HepG2 (cell line): ENCODE data around the gene RAB6A. TPM values are rescaled to one million over a fixed set of nuclear protein-coding genes. Genes with fewer than 3 reads are reported as not detected.

ENCODE experiments used
- ATAC-seq: fragments of 200-7000 bp; cut with Tn5 transposase; 3 replicates; pipeline ENCODE4 v1.9.1; 2020; ENCODE audit warnings: mild to moderate bottlenecking, moderate library complexity
- BruUV-seq: library from RNA; stranded (reverse); fragments of 400-500 nt; replicated peaks from 2 replicates; lab custom pipeline; 2021; lab: Mats Ljungman, UMichigan
- CTCF ChIA-PET: fragments of 300-600 bp; formaldehyde crosslinking; extraction: SDS; loops from one replicate; lab custom pipeline; 2021; ENCODE audit warnings: low total read pairs, inconsistent platforms, low intra/inter-chr PET ratio; lab: Yijun Ruan, JAX
- POLR2A ChIA-PET: fragments of 350-600 bp; sonication (Branson Sonifier 250); formaldehyde crosslinking; loops from one replicate; lab custom pipeline; 2020; ENCODE audit warnings: antibody characterized with exemption, inconsistent platforms; lab: Yijun Ruan, JAX
- DNase-seq: peaks from one replicate; pipeline ENCODE4 v3.0.0-alpha.2; 2015; ENCODE audit warnings: low spot score
- FAIRE-seq: peaks from 3 replicates; lab custom pipeline; 2011; peaks lifted over from hg19 to GRCh38; lab: Jason Lieb, UNC
- H2AFZ ChIP-seq: one replicate; pipeline ENCODE4 v1.6.1; 2011; ENCODE audit warnings: low read length, inconsistent platforms
- H3K27ac ChIP-seq: fragments of 300-600 bp; 3 replicates; pipeline ENCODE4 v1.8.0; 2011; ENCODE audit warnings: mixed run types, mild to moderate bottlenecking, mixed read lengths, low read length, inconsistent platforms; ENCODE audit not compliant: insufficient read depth; ENCODE audit errors: extremely low read length
- H3K27me3 ChIP-seq, 2 experiments: fragments of 200-600 bp in 1 of 2; 2 replicates in 1 of 2; 3 replicates in 1 of 2; pipeline versions ENCODE4 v1.6.0 to v1.8.0; 2011; ENCODE audit warnings: low read length in 2 of 2, mild to moderate bottlenecking in 2 of 2, moderate library complexity in 2 of 2, inconsistent platforms in 1 of 2; ENCODE audit not compliant: insufficient read depth in 2 of 2, control insufficient read depth in 1 of 2
- H3K36me3 ChIP-seq, 2 experiments: fragments of 200-600 bp in 1 of 2; replicated peaks in 1 of 2; 2 replicates in 1 of 2; 3 replicates in 1 of 2; pipeline versions ENCODE4 v1.5.1 to v1.8.0; 2011; ENCODE audit warnings: low read length in 2 of 2, inconsistent platforms in 1 of 2; ENCODE audit not compliant: insufficient read depth in 2 of 2, control insufficient read depth in 1 of 2
- H3K4me1 ChIP-seq: 2 replicates; pipeline ENCODE4 v1.5.1; 2012; ENCODE audit warnings: low read length, inconsistent platforms; ENCODE audit not compliant: insufficient read depth
- H3K4me2 ChIP-seq: 2 replicates; pipeline ENCODE4 v1.6.0; 2011; ENCODE audit warnings: low read depth, low read length, inconsistent platforms
- H3K4me3 ChIP-seq, 3 experiments: fragments of 200-600 bp in 1 of 3; sonication (generic), shearing (Covaris generic) in 1 of 3; replicated peaks in 1 of 3; 2 replicates each; pipeline ENCODE4 v1.5.1; 2011 to 2016; ENCODE audit warnings: low read length in 3 of 3, inconsistent platforms in 2 of 3, low read depth in 2 of 3, mild to moderate bottlenecking in 2 of 3, control low read depth in 1 of 3, mixed read lengths in 1 of 3; ENCODE audit not compliant: insufficient read depth in 1 of 3
- H3K79me2 ChIP-seq: one replicate; pipeline ENCODE4 v1.6.1; 2011; ENCODE audit warnings: low read length, inconsistent platforms; ENCODE audit not compliant: insufficient read depth
- H3K9ac ChIP-seq: 2 replicates; pipeline ENCODE4 v1.6.0; 2011; ENCODE audit warnings: mild to moderate bottlenecking, low read depth, low read length, inconsistent platforms; ENCODE audit not compliant: insufficient read depth
- H3K9me3 ChIP-seq: 2 replicates; pipeline ENCODE4 v1.5.1; 2012; ENCODE audit warnings: mild to moderate bottlenecking, low read length
- H4K20me1 ChIP-seq: 2 replicates; pipeline ENCODE4 v1.6.0; 2011; ENCODE audit warnings: inconsistent platforms, mild to moderate bottlenecking, low read length, moderate library complexity; ENCODE audit not compliant: insufficient read depth
- AHR ChIP-seq: IDR thresholded peaks from 2 replicates; pipeline ENCODE4 v1.6.1; 2018; ENCODE audit warnings: missing genetic modification reagents, missing compliant biosample characterization
- CCAR2 ChIP-seq: fragments of 200-400 bp; formaldehyde crosslinking; optimal IDR thresholded peaks from 2 replicates; pipeline ENCODE3; 2018; ENCODE audit warnings: low read depth, mild to moderate bottlenecking, low read length, moderate library complexity
- CEBPG ChIP-seq: IDR thresholded peaks from 2 replicates; pipeline ENCODE4 v1.6.1; 2016
- ETV6 ChIP-seq: sonication (generic); formaldehyde crosslinking; conservative IDR thresholded peaks from 2 replicates; pipeline ENCODE4 v1.4.0; 2020; ENCODE audit warnings: missing genetic modification reagents
- HHEX ChIP-seq: IDR thresholded peaks from 2 replicates; pipeline ENCODE4 v1.6.1; 2016; ENCODE audit warnings: control low read depth
- KMT2B ChIP-seq: IDR thresholded peaks from 2 replicates; pipeline ENCODE4 v1.6.1; 2016; ENCODE audit warnings: missing genetic modification reagents, missing compliant biosample characterization
- MBD4 ChIP-seq: IDR thresholded peaks from 2 replicates; pipeline ENCODE4 v1.6.1; 2012; ENCODE audit warnings: low read length, inconsistent platforms, borderline replicate concordance
- SNAPC5 ChIP-seq: sonication (generic); formaldehyde crosslinking; IDR thresholded peaks from 2 replicates; pipeline ENCODE4 v1.8.1; 2023; ENCODE audit warnings: mild to moderate bottlenecking, missing genetic modification reagents, borderline replicate concordance
- YY1 ChIP-seq: IDR thresholded peaks from 2 replicates; pipeline ENCODE4 v1.6.1; 2011; ENCODE audit warnings: low read length, low read depth, moderate library complexity, mild to moderate bottlenecking; ENCODE audit not compliant: insufficient read depth, insufficient replicate concordance
- ZNF407 ChIP-seq: sonication (generic); formaldehyde crosslinking; IDR thresholded peaks from one replicate; pipeline ENCODE4 v1.5.1; 2020; ENCODE audit warnings: mild to moderate bottlenecking, missing genetic modification reagents; ENCODE audit errors: not compliant biosample characterization
- ZSCAN30 ChIP-seq: sonication (generic); formaldehyde crosslinking; IDR thresholded peaks from 2 replicates; pipeline ENCODE4 v1.5.0; 2020; ENCODE audit warnings: mild to moderate bottlenecking, missing genetic modification reagents
- WGBS: methylation state at CpG from one replicate; pipeline ENCODE4 v1.1.6; 2017; ENCODE audit warnings: low lambda C conversion rate; 5-methylcytosine and 5-hydroxymethylcytosine counted together
- in situ Hi-C: cut with HindIII; loops from 2 replicates; pipeline ENCODE4 v1.10.0; 2017; ENCODE audit warnings: low pct_unique_long_range_greater_than_20kb; ENCODE audit not compliant: extremely low pct_ligation_motif_present
- intact Hi-C: fragments of 100-400 bp; cut with micrococcal nuclease; formaldehyde crosslinking; loops from one replicate; pipeline ENCODE4 v1.10.0; 2022; ENCODE audit not compliant: unreplicated experiment
- polyA plus RNA-seq, 8 experiments: library from polyadenylated mRNA; depleted of rRNA in 3 of 8; stranded (reverse) in 7 of 8; unstranded in 1 of 8; fragments of >200 nt; fragmentation: Illumina TruSeq in 4 of 8; extraction: Trizol in 4 of 8; gene quantifications; 2 replicates each; pipeline versions ENCODE4 v1.2.1 to v1.2.3, GENCODE V29; 2011 to 2016; ENCODE audit warnings: low read depth in 4 of 8, missing spikeins in 1 of 8, mixed read lengths in 1 of 8; ENCODE audit not compliant: insufficient read depth in 1 of 8
- total RNA-seq, 5 experiments: library from RNA; depleted of rRNA; stranded (reverse); fragments of >200 nt; fragmentation: Illumina TruSeq; extraction: Trizol; gene quantifications; 2 replicates each; pipeline ENCODE4 v1.2.3, GENCODE V29; 2016; ENCODE audit warnings: low read depth in 1 of 5

RAB6A gene
- total and polyA plus RNA-seq, 2 of the 13 experiments (the other 11 are each of a cell fraction or from before 2014, with no cell fraction given) = 74.3 to 121 TPM

GRCh38 chr11:73715541-73715940, 45.3 kb downstream of the RAB6A start:
- 97% methylated on average over 2 of the region's 2 CpGs for WGBS
- H2AFZ ChIP-seq = no peak overlapping the region
- peaks cover 2% of the 10 kb centered on the region for H3K79me2 ChIP-seq
- H3K36me3 ChIP-seq = peaks cover 8 to 62% of the 10 kb centered on the region in 2 experiments; a peak in 4 of 5 replicates
- no TSS peak for BruUV-seq
- TF ChIP-seq CCAR2 (no peak), AHR (CRISPR knock-in tag) (no peak), ZSCAN30 (no peak), SNAPC5 (CRISPR knock-in tag) (no peak), CEBPG (no peak), YY1 (no peak)
- no peak overlapping the region for H3K27ac ChIP-seq
- ChIA-PET POLR2A (no interaction called here), CTCF (no interaction called here)
- DNase-seq (no peak), FAIRE-seq (no peak), ATAC-seq (no peak)
- no peak overlapping the region for H3K4me3 ChIP-seq
- H4K20me1 ChIP-seq = no peaks in the 10 kb centered on the region
- H3K4me1 ChIP-seq = no peaks in the 10 kb centered on the region; the same call in 1 of the 2 replicates
- no peak overlapping the region for H3K4me2 ChIP-seq
- no peaks in the 10 kb centered on the region for H3K27me3 ChIP-seq
- no peak overlapping the region for H3K9ac ChIP-seq
- in situ Hi-C loops = no loop called here
- no peaks in the 10 kb centered on the region for H3K9me3 ChIP-seq
- intact Hi-C loops = no loop called here

- no peak for ATAC-seq
- POLR2A ChIA-PET = no interaction called here
- Histone ChIP-seq H3K4me3 (no peak overlapping the region), H2AFZ (no peak overlapping the region), H3K36me3 (peaks cover 4 to 50% of the 10 kb centered on the region in 2 experiments; a peak in 3 of 5 replicates), H3K4me1 (no peaks in the 10 kb centered on the region), H4K20me1 (no peaks in the 10 kb centered on the region), H3K9me3 (no peaks in the 10 kb centered on the region), H3K79me2 (no peaks in the 10 kb centered on the region), H3K9ac (no peak overlapping the region), H3K27me3 (no peaks in the 10 kb centered on the region), H3K4me2 (no peak overlapping the region), H3K27ac (no peak overlapping the region)
- in situ Hi-C loops = no loop called here
- no peak for DNase-seq
- 97% methylated on average over 3 of the region's 3 CpGs for WGBS
- intact Hi-C loops = no loop called here
- no peak for FAIRE-seq
- CTCF ChIA-PET = no interaction called here
- BruUV-seq = no TSS peak
- TF ChIP-seq ZNF407 (CRISPR knock-in tag) (no peak), KMT2B (no peak), ETV6 (no peak), MBD4 (no peak), HHEX (no peak)
These were observed 49.9 kb downstream of the RAB6A start for GRCh38 chr11:73710964-73711363.
